GM18861 (cell line): ENCODE results near the gene CFAP74.
"Not testable (repeated sequence)": the region's sequence is repeated elsewhere in the genome, so short reads cannot be mapped to it uniquely, and the experiment has no call there.

Experiments used
- ATAC-seq: cut with Tn5 transposase; IDR thresholded peaks from one replicate; pipeline ENCODE4 v1.9.1; 2021; ENCODE audit not compliant: unreplicated experiment

CFAP74 gene

GRCh38 chr1:1937061-1937460, 66.5 kb downstream of the CFAP74 start:
- ATAC-seq: no peak

DNA sequence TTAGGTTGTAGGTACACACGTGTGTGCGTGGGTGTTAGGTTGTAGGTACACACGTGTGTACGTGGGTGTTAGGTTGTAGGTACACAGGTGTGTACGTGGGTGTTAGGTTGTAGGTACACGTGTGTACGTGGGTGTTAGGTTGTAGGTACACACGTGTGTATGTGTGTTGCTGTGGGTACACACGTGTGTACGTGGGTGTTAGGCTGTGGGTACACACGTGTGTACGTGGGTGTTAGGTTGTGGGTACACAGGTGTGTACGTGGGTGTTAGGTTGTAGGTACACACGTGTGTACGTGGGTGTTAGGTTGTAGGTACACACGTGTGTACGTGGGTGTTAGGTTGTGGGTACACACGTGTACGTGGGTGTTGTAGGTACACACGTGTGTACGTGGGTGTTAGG, 68.7 kb downstream of the CFAP74 start:
- not testable (repeated sequence) for ATAC-seq

DNA sequence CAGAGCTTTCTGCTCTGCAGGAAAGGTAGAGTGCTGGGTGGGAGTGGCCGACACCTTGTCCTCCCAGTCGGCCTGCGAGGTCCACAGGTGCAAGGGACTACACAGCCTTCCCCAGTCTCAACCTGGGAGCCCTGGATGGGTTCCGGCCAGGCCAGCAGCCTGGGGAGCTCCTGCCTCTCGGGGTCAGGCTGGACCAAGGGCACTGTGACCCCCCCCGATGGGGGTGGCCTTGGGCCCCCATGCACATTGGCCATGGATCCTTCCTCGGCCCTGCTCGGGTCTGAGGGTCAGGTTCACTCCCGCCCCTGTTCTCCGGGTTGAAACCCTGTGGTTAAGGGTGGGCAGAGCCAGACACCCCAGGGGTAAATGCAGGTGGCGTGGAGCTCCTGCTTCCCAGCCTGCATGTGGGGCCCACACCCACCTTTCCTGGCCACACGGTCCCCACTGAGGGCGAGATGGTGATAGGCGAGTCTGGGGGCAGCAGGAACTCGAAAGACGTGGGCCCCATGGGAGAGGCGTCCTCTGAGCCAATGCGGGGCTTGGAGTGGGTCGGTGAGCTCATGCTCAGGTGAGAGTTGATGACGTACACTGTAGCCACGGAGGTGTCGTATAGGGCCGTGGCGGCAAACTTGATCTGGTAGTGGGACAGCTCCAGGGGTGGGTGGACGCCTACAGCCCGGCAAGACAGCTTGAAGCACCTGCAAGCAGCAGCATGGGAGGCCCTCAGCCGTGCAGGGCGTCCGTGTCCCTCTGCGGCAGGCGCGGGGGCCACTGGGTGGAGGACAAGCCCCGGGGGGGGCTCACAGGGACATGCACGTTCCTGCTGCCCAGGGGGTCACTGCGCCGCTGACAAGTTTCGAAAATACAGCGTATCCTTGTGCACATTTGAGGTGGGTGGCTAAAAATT, 73.7 kb downstream of the CFAP74 start:
- no peak for ATAC-seq

- ATAC-seq: no peak
Measured at GRCh38 chr1:1929102-1929638, 74.4 kb downstream of the CFAP74 start.

DNA sequence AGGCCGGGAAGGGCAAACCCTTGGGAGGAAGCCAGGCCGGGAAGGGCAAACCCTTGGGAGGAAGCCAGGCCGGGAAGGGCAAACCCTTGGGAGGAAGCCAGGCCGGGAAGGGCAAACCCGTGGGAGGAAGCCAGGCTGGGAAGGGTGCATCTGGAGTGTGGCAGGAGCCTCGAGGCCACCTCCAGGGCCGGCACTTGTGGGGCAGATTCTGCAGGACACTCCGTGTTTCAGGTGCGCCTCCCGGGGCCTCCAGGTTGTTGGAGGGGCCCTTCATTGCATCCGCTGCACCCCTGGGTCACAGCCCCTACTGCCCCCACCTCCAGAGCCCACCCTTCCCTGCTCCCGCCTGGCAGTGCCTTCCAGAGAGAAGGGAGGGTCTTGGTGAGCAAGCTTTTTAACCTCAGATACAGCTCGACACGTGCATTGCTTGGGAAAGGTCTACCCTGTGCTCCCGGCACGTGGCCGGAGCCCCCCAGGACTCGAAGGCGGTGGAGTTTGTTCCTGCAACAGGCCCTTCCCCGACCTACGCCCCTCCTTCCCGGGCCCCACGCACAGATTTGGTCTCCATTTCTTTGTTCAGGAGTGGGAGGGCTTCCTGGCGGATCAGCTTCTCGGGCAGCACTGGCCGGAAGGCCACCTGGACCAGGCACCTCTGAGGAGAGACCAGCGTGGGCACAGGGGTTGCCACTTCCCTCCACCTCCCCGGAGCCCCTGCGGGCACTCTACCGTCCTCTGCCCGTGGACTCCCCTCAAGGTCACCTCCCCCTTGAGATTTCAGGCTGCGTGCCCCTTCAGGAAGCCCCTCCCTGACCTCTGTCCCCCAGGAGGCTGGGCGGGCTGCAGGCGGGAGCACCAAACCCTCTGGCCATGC, 75.1 kb downstream of the CFAP74 start:
- ATAC-seq: no peak

- ATAC-seq: no peak
Measured at GRCh38 chr1:1927751-1928150, 75.8 kb downstream of the CFAP74 start.

- no peak for ATAC-seq
Measured at GRCh38 chr1:1926886-1927660, 76.5 kb downstream of the CFAP74 start.

- ATAC-seq: no peak
Measured at GRCh38 chr1:1926346-1926811, 77.2 kb downstream of the CFAP74 start.

GRCh38 chr1:1925437-1926345, 77.9 kb downstream of the CFAP74 start:
- no peak for ATAC-seq

DNA sequence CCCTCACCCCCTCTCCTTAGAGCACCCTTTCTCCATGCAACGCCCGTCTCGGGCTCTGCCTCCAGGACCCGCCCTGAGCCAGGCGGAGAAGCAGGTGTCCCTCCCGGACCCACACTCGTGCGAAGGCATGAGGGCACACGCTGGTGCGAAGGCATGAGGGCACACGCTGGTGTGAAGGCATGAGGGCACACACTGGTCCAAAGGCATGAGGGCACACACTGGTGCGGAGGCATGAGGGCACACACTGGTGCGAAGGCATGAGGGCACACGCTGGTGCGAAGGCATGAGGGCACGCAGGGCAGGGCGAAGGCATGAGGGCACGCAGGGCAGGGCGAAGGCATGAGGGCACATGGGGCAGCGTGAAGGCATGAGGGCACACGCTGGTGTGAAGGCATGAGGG, 78.7 kb downstream of the CFAP74 start:
- ATAC-seq: no peak

- no peak for ATAC-seq
Measured at GRCh38 chr1:1924386-1924785, 79.2 kb downstream of the CFAP74 start.

DNA sequence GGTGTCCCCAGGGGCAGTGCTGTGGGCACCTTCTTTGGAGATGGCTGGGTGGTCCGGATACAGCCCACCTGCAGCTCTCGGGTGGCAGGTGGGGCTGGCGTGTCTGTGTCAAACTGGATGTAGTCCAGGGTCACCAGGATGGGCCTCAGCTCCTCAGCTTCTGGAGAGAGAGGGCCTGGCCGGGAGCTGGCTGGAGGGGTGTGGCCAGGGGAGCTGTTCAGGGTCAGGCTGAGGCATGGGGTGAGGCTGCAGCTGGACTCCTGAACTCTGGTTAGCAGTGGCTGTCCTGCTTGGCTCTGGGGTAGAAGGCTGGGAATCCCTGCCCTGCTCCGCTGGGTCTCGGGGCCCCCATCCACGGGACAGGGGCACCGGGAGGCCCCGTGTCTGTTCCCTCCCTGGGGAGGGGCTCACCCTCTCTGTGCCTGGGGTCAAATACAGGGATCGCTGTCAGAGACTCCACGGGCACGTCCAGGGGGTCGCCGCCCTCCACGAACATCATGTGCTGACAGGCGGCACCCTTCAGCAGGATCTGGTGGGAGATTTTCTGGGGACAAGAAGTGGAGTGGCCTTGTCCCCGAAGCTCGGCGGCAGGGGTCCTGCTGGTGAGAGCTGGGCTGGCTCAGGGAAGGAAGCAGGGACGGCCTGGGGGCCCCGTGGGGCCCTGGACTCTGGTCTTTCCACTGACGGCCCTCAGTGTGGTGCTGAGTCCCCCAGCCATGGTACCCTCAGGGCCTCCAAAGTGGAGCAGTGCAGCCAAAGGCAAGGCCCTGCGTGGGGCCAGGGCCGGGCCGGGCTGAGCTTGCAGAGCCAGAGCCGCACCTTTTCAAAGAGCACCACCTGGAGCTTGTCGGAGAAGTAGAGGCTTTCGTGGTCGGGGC, 80.4 kb downstream of the CFAP74 start:
- ATAC-seq: no peak

GRCh38 chr1:1922702-1922955, 81.0 kb downstream of the CFAP74 start:
- no peak for ATAC-seq

DNA sequence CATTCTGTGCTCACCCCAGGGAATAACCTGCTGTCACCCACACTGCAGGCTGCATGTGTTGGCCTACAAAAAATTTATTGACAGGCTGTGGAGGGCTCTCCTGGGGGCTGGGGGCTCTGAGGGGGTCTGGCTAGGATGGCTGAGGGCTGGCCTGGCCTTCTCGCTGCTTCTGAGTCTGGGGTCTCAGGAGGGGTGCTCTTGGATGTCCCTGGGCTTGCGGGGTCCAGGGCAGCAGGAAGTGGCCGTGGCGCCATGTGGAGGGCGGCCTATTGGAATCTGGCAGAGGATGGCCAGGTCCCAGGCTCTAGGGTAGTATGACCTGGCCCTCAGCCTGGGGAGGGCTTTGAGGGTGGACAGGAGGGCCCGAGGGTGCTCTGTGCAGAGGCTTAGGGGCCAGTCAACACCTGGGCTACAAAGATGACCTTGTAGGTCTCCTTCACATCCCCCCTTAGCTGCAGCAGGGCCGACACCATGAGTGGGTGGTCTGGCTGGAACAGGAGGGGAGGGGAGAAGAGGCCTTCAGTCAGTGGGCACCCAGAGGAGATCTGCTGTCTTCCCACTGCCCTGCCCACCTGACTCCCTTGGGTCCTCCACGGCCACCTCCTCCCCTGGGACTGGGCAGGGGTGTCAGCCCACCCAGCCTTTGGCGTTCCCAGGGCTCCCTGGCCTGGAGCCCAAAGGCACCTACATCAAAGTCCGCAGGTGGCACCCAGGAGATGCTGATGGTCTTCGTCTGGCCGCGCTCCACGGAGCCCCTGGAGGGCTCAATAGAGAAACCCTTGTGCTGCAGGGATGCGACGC, 81.5 kb downstream of the CFAP74 start:
- no peak for ATAC-seq

DNA sequence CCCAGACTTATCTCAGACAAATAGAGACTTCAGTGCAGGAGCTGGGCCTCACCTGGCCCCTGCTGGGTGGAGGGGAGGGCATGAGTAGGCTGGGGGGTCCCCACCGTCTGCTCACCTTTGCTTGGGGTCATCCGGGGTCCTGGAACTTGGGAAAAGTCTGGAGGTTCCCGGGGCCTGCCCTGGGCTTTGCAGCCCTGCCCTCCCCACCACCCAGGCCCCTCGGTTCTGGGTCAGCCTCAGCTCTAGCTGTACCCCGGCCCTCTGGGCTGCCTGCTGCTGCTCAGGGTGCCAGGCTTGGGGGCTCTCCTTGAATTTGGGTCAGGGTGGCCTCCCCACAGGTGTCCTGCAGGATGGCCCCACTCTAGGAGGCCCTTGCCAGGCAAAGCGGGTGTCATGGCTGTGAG, 82.1 kb downstream of the CFAP74 start:
- ATAC-seq: no peak

DNA sequence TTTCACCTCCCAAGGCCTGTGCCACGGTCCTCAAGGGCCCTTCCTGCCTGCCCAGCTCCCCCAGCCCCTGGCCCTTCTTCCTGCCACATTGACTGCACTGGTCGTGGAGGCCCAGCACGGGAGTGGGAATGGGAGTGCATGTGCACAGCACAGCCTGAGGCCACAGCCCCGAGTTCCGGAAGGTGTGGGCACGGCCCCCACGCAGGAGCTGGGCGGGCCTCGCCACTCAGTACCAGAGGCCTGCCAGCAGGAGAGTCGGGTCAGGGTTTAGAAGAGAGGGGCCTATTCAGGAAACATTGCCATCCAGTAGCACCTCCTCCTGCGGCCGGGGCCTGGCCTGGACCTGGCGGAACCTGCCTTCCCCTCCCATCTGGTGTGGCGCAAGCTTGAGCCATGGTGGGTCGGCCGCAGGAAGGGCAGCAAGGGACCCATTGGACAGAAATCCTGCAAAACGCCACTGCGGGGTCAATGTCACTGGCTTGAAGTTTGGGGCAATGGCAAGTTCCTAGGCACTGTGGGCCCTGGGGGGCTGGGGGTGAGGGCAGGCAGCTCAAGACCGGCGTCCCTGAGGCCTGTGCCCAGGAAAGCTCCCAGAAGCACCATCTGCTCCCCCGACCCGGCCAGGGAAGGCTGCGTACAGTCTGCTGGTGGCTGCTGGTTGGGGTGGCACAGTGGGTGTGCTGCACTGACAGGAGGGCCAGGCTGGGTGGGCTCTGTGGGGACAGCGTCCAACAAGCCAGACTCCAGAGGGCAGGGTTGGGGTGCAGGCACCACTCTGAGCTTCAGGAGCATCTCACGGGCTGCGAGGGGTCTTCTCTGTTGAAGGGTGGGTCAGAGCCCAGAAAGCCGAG, 82.8 kb downstream of the CFAP74 start:
- ATAC-seq: no peak

GRCh38 chr1:1920057-1920607, 83.5 kb downstream of the CFAP74 start:
- no peak for ATAC-seq
